Gastrocnemius medialis (tissue), 4 donors: ENCODE data around the gene REPS2.

Source experiments
- POLR2A ChIP-seq, 2 donors: fragments of 450-650 bp; IDR thresholded peaks; one replicate each; pipeline ENCODE4 v1.6.1; 2017; ENCODE audit warnings: antibody characterized with exemption in 2 of 2, mild to moderate bottlenecking in 2 of 2, moderate library complexity in 2 of 2
- TF ChIP-seq, protein P1 (sequence below), 5 experiments: fragments of 450-650 bp in 3 of 5; fragments of 200-600 bp in 2 of 5; sonication (generic) in 2 of 5; IDR thresholded peaks in 4 of 5; conservative IDR thresholded peaks in 1 of 5; 1 replicate in 4 of 5; 2 replicates in 1 of 5; pipeline ENCODE4 v1.5.1; 2016 to 2019; ENCODE audit warnings: antibody characterized with exemption in 5 of 5, mild to moderate bottlenecking in 3 of 5, moderate library complexity in 3 of 5

DNA sequence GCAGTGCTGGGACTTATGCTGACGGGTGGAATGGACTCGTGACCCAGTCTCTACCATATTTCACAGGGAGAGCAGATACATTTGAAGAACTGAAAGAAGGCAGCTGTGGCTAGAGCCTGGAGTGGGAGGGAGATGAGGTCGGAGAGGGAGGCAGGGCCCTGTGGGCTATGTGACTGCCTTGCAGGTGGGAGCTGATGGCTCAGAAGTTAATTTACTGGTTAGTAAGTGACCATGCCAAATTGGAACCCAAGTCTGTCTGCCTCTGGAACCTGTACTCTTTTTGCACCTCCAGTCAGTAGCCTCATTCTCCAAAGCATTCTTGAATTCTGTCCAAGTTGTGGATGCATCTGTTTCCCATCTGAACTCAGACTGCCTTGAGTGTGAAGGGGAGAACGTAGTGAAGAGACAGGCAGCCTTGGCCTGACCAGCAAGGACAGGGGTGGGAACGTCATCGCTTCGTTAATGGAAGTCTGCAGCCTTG, 92.3 kb downstream of the REPS2 start:
- no peak for TF ChIP-seq POLR2A (IDR thresholded peaks at IDR 0.05)
- TF ChIP-seq, protein P1, sequence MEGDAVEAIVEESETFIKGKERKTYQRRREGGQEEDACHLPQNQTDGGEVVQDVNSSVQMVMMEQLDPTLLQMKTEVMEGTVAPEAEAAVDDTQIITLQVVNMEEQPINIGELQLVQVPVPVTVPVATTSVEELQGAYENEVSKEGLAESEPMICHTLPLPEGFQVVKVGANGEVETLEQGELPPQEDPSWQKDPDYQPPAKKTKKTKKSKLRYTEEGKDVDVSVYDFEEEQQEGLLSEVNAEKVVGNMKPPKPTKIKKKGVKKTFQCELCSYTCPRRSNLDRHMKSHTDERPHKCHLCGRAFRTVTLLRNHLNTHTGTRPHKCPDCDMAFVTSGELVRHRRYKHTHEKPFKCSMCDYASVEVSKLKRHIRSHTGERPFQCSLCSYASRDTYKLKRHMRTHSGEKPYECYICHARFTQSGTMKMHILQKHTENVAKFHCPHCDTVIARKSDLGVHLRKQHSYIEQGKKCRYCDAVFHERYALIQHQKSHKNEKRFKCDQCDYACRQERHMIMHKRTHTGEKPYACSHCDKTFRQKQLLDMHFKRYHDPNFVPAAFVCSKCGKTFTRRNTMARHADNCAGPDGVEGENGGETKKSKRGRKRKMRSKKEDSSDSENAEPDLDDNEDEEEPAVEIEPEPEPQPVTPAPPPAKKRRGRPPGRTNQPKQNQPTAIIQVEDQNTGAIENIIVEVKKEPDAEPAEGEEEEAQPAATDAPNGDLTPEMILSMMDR (IDR thresholded peaks at IDR 0.05 in 4 of 5, conservative IDR thresholded peaks at IDR 0.05 in 1 of 5), result no peak
